ENCODE results near the gene PLA2G15.

DNA sequence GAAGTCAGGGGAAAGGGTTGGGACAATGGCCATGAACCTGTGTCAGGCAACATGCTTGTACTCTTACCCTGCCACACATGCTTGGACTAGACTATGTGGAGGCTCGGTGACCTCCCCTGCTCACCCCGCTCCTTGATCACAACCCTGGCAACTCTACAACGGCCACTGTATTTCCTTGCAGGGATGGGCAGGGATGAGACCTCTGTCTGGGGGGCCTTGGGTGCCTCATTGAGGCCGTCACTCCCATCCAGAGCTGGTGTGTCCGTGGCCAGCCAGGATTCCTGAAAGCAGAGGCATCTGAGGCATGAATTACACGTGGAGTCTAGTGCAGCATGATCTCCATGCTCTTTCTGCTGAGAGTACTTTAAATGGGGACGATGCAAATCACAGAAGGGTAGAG lies 948 bp downstream of the PLA2G15 start:
- no peak for TF ChIP-seq ZBTB7A (tag by site-specific recombination; IDR thresholded peaks at IDR 0.05; ENCODE audit: low read depth)
- TF ChIP-seq CTCF (tag by site-specific recombination; IDR thresholded peaks at IDR 0.05) = no peak
- no peak for TF ChIP-seq YY2 (tag by site-specific recombination; IDR thresholded peaks at IDR 0.05)
- TF ChIP-seq ZNF510 (tag by site-specific recombination; IDR thresholded peaks at IDR 0.05; ENCODE audit: insufficient replicate concordance) = no peak

Data from HEK293 (cell line).